NCI-H446 treated with DMSO at 0.1 percent for 48 hours (cell line): ENCODE results near the gene CLEC16A.

ENCODE experiments used
- DNase-seq: peaks from one replicate; lab custom pipeline; 2025; lab: John Stamatoyannopoulos, UW

CLEC16A gene

GRCh38 chr16:11201498-11202259, 257.3 kb downstream of the CLEC16A start:
- no peak for DNase-seq

DNA sequence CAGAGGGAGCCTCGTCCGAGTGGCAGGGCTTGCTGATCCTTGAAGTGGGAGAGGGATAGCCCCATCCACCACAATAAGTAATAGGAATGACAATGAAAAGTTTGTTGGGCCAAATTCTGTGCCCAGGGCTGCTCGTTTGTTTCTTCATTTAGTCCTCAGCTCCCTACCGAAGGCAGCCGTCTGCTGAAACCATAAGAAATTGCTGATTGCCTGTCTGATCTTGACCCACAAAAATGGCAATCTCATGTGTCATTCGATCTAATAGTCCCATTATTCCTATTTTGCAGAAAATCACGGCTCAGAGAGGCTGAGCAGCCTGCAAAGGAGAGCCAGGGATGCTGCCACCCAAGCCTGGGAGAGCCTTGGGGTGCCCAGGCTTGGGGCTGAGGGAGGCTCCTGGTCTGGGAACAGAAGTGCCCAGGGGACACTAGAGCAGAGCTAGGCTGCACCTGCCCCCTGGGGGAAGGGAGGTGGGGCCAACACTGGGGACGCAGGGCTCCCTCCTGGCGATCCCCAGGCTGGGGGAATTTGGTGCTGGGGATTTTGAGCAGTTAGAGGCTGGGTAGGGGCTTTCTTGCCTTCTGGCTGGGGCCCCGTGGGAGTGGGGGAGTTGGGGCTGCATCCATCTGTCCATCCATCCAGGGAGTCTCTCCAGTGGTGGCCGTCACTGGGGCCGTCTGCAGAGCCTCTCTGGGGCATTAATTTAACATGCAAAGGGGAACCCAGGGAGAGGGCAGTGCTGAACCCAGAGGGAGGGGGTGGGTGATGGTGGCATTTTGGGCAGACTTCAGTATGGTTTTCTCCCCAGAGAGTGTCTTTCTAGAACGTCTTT, 258.1 kb downstream of the CLEC16A start:
- DNase-seq = no peak

GRCh38 chr16:11203111-11203623, 258.8 kb downstream of the CLEC16A start:
- no peak for DNase-seq

DNA sequence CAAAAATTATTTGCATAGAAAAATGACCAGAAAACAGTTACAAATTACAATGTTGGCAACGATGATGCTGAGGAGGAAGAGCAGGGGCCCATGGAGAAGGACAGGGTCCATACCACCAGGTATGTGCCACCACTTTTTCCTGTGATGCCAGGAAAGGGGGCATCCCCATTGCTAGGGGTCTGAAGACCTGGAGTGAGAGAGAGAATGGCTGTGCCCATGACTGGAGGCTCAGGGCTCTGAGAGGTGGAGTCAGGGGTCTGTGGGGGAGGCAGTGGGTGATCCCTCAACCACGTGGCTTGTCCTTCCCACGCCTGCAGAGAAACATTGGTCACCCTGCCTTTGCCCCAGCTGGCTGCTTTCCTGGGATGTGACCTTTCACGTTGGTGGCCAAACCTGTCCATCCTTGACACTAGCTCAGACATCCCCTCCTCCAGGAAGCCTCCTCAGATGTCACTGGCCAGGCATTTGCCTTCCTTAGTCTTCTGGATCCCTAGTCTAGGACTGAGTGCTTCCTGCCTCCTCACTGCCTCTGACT, 260.2 kb downstream of the CLEC16A start:
- no peak for DNase-seq

DNA sequence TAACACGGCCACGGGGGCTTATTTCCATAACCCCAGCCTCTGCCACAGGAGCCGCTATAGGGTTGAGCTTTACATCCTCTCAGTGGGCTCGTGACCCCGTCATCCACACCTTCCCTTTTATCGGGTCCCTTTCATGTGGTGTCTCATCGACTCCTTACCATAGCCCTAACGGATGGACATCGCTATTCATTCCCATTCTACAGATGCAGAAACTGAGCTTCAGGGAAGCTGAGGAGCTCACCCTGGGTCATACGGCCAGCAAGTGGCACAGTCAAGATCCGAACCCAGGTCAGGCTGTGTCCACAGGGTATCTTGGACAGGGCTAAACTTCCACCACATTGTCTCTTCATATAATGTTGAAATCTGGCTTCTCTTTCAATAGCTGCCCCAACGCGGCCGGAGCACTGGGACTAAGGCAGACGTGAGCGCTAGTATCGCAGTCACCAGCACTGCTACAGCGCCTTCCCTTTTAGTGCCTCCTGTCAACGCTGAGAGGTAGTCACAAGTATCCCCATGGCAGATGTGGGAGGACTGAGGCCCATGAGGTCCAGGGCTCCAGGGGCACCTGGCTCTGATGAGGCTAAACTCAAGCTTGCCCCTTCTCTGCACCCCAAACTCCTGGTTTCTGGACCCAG, 260.8 kb downstream of the CLEC16A start:
- DNase-seq = no peak

DNA sequence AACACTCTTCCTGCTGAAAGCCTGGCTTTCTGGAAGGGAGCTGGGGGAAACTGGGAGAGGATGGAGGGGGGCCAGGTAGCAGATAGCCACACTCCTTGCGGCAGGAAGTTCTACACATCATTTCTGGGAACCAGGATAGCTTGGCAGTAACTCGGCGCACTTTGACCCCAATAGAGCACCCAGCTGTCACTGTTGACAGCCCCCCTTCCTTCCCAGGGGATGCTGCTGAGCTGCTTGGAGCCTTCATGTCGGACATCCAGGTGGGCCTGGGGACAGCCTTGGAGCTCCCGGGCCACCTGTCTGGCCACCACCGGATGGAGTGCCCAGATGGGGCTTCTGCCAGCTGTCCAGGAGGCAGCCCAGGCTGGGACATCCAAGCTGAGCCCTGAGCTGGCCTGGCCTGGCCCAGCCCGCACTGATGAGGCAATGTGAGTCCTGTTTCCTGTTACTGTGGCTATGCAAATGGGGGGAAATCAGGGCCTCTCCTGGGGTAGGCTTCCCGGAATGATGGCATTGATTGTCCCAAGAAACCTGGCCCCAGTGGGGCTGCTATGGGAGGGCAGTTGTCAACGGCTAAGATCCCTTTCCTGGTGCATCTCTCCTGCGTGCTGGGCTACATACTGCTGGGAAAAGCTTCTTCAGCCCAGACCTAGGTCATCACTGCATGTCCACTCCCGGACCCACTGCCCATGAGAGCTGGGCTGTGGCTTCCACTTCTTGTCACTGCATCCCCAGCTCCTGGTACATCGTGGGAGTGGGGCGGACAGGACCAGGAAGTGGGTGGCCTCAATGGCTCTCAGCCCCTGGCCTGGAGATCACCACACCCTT, 261.6 kb downstream of the CLEC16A start:
- no peak for DNase-seq

GRCh38 chr16:11207646-11208045, 263.3 kb downstream of the CLEC16A start:
- DNase-seq = no peak

- DNase-seq = no peak
These were observed 264.7 kb downstream of the CLEC16A start for GRCh38 chr16:11208916-11209665.

GRCh38 chr16:11210260-11210659, 265.9 kb downstream of the CLEC16A start:
- DNase-seq = no peak

DNA sequence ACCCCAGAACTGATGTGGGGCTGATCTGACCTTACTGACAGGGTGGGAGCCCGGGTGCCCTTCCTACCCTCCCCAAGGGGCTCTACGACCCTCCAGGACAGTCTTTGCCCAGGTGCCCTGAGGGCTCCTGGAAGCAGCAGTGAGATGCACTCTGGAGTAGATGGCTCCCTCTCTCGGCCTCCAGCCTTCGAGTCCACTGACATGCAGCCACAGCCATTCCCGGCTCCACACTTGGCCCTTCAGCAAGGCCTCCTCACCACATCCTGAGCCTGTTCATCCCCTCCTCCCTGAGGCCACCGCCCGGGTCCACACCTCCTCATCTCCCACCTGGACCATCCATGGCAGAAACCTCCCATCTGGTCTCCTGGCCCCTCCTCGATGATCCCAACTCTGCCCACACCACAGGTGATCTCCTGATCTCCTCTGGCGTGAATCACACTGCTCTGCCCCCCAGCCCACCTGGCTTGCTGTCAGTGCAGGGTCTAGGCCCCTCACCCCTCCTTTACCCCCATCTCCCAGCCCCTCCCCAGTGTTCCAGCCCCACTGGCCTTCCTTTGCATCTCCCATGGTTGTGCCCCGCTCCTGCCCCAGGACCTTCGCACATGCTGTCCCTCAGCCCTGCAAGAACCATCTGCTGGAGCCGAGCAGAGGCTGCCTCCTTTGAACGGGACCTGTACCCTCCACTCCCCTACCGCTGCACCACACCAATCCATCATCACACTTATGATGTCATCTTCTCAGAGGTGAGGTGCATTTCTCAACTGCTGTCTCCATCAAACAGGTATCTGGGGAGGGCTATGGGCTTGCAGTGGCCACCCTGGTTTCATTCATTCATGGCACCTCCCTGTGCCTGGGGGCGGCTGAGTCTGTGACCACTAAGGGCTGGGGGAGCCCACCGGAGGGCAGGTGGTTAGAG, 267.0 kb downstream of the CLEC16A start:
- DNase-seq = no peak

DNA sequence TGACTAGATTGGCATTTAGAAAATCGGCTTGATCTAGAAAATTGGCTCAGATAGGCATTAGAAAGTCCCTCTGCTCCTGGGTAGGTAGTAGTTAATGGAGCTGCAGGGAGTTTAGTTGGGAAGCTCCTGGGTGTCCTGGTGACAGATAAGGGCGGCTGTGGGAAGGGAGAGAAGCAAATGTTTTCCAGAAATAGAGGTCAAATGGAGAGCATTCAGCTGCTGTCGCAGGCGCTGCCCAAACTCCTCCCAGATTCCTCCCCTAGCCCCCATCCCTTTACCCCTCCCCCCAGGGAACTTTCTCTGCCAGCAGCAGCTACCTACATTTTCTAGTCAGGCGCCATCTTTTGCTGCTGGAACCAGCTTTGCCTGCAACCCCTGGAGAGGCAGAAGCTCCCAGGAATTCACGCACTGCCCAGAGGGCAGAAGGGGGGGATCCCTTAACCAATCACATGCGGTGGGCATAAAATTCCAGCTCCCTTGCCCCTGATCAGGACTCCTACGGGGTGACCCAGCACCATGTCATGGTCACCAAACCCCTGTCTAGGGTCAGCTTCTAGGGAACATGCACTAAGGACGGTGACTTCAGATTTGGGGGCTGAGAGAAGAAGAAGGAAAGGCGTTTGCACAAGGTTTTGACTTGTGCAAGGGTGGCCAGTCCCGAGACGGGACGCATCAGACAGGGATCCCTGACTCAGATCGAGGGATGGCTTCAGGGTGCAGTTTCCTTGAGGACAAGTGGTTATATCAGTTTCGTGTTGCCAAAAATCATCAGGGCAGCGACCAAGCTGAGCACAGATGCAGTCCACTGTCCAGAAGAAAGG, 267.8 kb downstream of the CLEC16A start:
- no peak for DNase-seq

- no peak for DNase-seq
These were observed 268.4 kb downstream of the CLEC16A start for GRCh38 chr16:11212798-11213196.

- no peak for DNase-seq
These were observed 269.0 kb downstream of the CLEC16A start for GRCh38 chr16:11213373-11213772.

DNA sequence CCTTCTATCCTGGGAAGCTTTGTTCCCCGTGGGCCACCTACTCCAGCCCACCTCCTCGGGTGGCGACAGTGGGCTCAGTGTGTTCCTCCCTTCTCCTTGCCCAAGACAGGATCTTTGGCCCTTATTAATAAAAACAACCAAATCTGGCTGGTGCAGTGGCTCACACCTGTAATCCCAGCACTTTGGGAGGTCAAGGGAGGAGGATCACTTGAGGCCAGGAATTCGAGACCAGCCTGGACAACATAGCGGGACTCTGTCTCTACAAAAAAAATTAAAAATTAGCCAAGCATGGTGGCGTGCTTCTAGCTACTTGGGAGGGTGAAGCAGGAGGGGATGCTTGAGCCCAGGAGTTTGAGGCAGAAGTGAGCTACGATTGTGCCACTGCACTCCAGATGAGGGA, 269.4 kb downstream of the CLEC16A start:
- no peak for DNase-seq

DNA sequence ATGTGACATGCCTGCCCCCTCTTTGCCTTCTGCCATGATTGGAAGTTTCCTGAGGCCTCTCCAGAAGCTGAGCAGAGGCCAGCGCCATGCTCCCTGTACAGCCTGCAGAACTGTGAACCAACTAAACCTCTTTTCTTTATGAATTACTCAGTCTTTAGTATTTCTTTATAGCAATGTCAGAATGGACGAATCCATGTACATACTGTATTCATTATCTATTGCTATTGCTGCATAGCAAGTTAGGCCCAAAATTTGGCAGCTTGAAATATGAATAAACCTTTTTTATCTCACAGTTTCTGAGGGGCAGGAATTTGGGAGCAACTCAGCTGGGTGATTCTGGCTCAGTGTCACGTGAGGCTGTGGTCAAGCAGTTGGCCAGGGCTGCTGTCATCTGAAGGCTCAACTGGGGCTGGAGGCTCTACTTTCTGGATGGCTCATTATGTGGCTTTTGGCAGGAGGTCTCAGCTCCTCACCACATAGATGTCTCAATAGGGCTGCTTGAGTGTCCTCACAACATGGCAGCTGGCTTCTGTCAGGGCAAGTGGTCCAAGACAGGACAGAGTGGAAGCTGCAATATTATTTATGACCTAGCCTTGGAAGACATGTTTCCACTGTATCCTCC, 271.7 kb downstream of the CLEC16A start:
- DNase-seq = no peak

GRCh38 chr16:11217651-11218603, 273.6 kb downstream of the CLEC16A start:
- DNase-seq = no peak

- DNase-seq = no peak
These were observed 274.2 kb downstream of the CLEC16A start for GRCh38 chr16:11218604-11218962.
